HG02885 (cell line): Measurements from ENCODE around the gene CTDSP2.
"Not testable (repeated sequence)": the region's sequence is repeated elsewhere in the genome, so short reads cannot be mapped to it uniquely, and the experiment has no call there.

Experiments
- ATAC-seq: cut with Tn5 transposase; IDR thresholded peaks from one replicate; pipeline ENCODE4 v1.9.1; 2021; ENCODE audit warnings: mild to moderate bottlenecking; ENCODE audit not compliant: unreplicated experiment, poor library complexity

CTDSP2 gene

GRCh38 chr12:57854965-57855364 lies 8.4 kb upstream of the CTDSP2 start:
- ATAC-seq = no peak

- no peak for ATAC-seq
Observed at GRCh38 chr12:57853864-57854556, 7.5 kb upstream of the CTDSP2 start.

- ATAC-seq = no peak
Observed at GRCh38 chr12:57852620-57853500, 6.3 kb upstream of the CTDSP2 start.

GRCh38 chr12:57852200-57852599 lies 5.7 kb upstream of the CTDSP2 start:
- no peak for ATAC-seq

GRCh38 chr12:57851552-57851951 lies 5.0 kb upstream of the CTDSP2 start:
- ATAC-seq = no peak

- ATAC-seq = peak; percentile 59
Observed at GRCh38 chr12:57850854-57851430, 4.4 kb upstream of the CTDSP2 start.

GRCh38 chr12:57849447-57849846 lies 2.9 kb upstream of the CTDSP2 start:
- not testable (repeated sequence) for ATAC-seq

GRCh38 chr12:57849035-57849434 lies 2.5 kb upstream of the CTDSP2 start:
- no peak for ATAC-seq

- ATAC-seq = no peak
Observed at GRCh38 chr12:57848208-57848607, 1.7 kb upstream of the CTDSP2 start.

GRCh38 chr12:57846285-57846576 lies 298 bp downstream of the CTDSP2 start:
- ATAC-seq = peak; percentile 4

- ATAC-seq = peak; percentile 29
Observed at GRCh38 chr12:57845478-57846284, 848 bp downstream of the CTDSP2 start.

GRCh38 chr12:57844709-57845477 lies 1.6 kb downstream of the CTDSP2 start:
- ATAC-seq = peak; percentile 26

- ATAC-seq = no peak
Observed at GRCh38 chr12:57842342-57843294, 3.9 kb downstream of the CTDSP2 start.

- no peak for ATAC-seq
Observed at GRCh38 chr12:57841445-57841844, 5.1 kb downstream of the CTDSP2 start.

GRCh38 chr12:57840726-57841125 lies 5.8 kb downstream of the CTDSP2 start:
- ATAC-seq = no peak

GRCh38 chr12:57839996-57840395 lies 6.5 kb downstream of the CTDSP2 start:
- no peak for ATAC-seq

- no peak for ATAC-seq
Observed at GRCh38 chr12:57838594-57839302, 7.8 kb downstream of the CTDSP2 start.

GRCh38 chr12:57837864-57838562 lies 8.5 kb downstream of the CTDSP2 start:
- ATAC-seq = peak; percentile 22
